GM12875 (cell line): Measurements from ENCODE around the gene HPS4.

Source experiments
- H3K4me3 ChIP-seq: one replicate; pipeline ENCODE4 v1.5.1; 2011; ENCODE audit warnings: low read depth, low read length, control low read depth
- CTCF ChIP-seq: IDR thresholded peaks from 2 replicates; pipeline ENCODE4 v1.5.1; 2011; ENCODE audit warnings: low read depth, mild to moderate bottlenecking, control low read depth, inconsistent platforms, low read length, moderate library complexity, borderline replicate concordance; ENCODE audit not compliant: insufficient read depth

The HPS4 gene

GRCh38 chr22:26457661-26458272, 25.8 kb downstream of the HPS4 start:
- H3K4me3 ChIP-seq = no peak overlapping the region
- TF ChIP-seq CTCF = no peak

- TF ChIP-seq CTCF = no peak
- H3K4me3 ChIP-seq = no peak overlapping the region
Observed at GRCh38 chr22:26453812-26454500, 29.6 kb downstream of the HPS4 start.

GRCh38 chr22:26453216-26453615, 30.4 kb downstream of the HPS4 start:
- H3K4me3 ChIP-seq = no peak overlapping the region
- no peak for TF ChIP-seq CTCF

GRCh38 chr22:26452236-26453016, 31.2 kb downstream of the HPS4 start:
- H3K4me3 ChIP-seq = no peak overlapping the region
- no peak for TF ChIP-seq CTCF

GRCh38 chr22:26450453-26451185, 33.0 kb downstream of the HPS4 start:
- no peak for TF ChIP-seq CTCF
- no peak overlapping the region for H3K4me3 ChIP-seq

GRCh38 chr22:26448941-26449340, 34.6 kb downstream of the HPS4 start:
- no peak overlapping the region for H3K4me3 ChIP-seq

More at GRCh38 chr22:26448941-26449340, 34.6 kb downstream of the HPS4 start:
- TF ChIP-seq CTCF = no peak
